Lung (tissue), 12 donors: ENCODE data around the gene SCGB3A1. TPM values are rescaled to one million over a fixed set of nuclear protein-coding genes. Genes with fewer than 3 reads are reported as not detected.

Experiments used
- ATAC-seq: fragments of 200-7000 bp; cut with Tn5 transposase; one replicate; pipeline ENCODE4 v1.9.1; 2020; ENCODE audit warnings: moderate number of reproducible peaks; ENCODE audit not compliant: insufficient read depth, low FRiP score
- DNase-seq, 3 donors: peaks; one replicate each; pipeline ENCODE4 v3.0.0-alpha.2; 2013 to 2017
- H3K27ac ChIP-seq, 2 donors: one replicate each; pipeline ENCODE4 v1.5.1; 2013; ENCODE audit warnings: mild to moderate bottlenecking in 2 of 2, moderate library complexity in 2 of 2, control low read depth in 1 of 2, inconsistent platforms in 1 of 2, low read depth in 1 of 2, low read length in 1 of 2
- H3K27me3 ChIP-seq, 3 donors: one replicate each; pipeline ENCODE4 v1.5.1; 2013; ENCODE audit warnings: low read length in 2 of 3; ENCODE audit not compliant: control insufficient read depth in 3 of 3, insufficient read depth in 3 of 3
- H3K36me3 ChIP-seq, 4 donors: one replicate each; pipeline ENCODE4 v1.5.1; 2013; ENCODE audit warnings: low read length in 4 of 4, mild to moderate bottlenecking in 1 of 4, moderate library complexity in 1 of 4; ENCODE audit not compliant: control insufficient read depth in 4 of 4, insufficient read depth in 4 of 4
- H3K4me1 ChIP-seq, 5 donors: one replicate each; pipeline ENCODE4 v1.5.1; 2013; ENCODE audit warnings: low read length in 5 of 5, mild to moderate bottlenecking in 2 of 5, moderate library complexity in 1 of 5; ENCODE audit not compliant: control insufficient read depth in 5 of 5, insufficient read depth in 5 of 5
- H3K4me3 ChIP-seq: one replicate; pipeline ENCODE4 v1.5.1; 2013; ENCODE audit warnings: mild to moderate bottlenecking, control low read depth, moderate library complexity
- H3K9ac ChIP-seq, 2 donors: one replicate each; pipeline ENCODE4 v1.5.1; 2013; ENCODE audit warnings: low read length in 2 of 2, control low read depth in 1 of 2; ENCODE audit not compliant: insufficient read depth in 1 of 2
- H3K9me3 ChIP-seq, 4 donors: one replicate each; pipeline ENCODE4 v1.5.1; 2013; ENCODE audit warnings: low read length in 3 of 4, mild to moderate bottlenecking in 1 of 4, moderate library complexity in 1 of 4; ENCODE audit not compliant: control insufficient read depth in 4 of 4, insufficient read depth in 3 of 4
- WGBS, 2 donors: extraction: QIAGEN DNeasy Blood & Tissue Kit; methylation state at CpG; one replicate each; pipeline ENCODE4 v1.1.7; 2013; 5-methylcytosine and 5-hydroxymethylcytosine counted together
- polyA plus RNA-seq, 2 donors: library from polyadenylated mRNA; stranded (reverse); fragments of 200-250 nt; gene quantifications; one replicate each; pipeline ENCODE4 v1.2.1, GENCODE V29; 2013
- total RNA-seq, 2 donors: library from RNA; depleted of rRNA in 1 of 2; stranded (reverse); fragments of >200 nt in 1 of 2; gene quantifications; one replicate each; pipeline ENCODE4 v1.2.1, GENCODE V29; 2014 to 2021
- TF ChIP-seq, protein P1 (sequence below): IDR thresholded peaks from 2 replicates; pipeline ENCODE4 v1.5.1; 2012; ENCODE audit warnings: mild to moderate bottlenecking; ENCODE audit errors: control extremely low read depth, extremely low read depth
- donor health status: control.
- donor health status: control.
- donor health status: Bipolar disorder and iron deficiency.
- donor health status: healthy.
- donor health status: DM: yes; HTN: yes; CAD: no.

Gene SCGB3A1
- total and polyA plus RNA-seq, 4 donors, result 119 to 3,799 (median 1,024) TPM

DNA sequence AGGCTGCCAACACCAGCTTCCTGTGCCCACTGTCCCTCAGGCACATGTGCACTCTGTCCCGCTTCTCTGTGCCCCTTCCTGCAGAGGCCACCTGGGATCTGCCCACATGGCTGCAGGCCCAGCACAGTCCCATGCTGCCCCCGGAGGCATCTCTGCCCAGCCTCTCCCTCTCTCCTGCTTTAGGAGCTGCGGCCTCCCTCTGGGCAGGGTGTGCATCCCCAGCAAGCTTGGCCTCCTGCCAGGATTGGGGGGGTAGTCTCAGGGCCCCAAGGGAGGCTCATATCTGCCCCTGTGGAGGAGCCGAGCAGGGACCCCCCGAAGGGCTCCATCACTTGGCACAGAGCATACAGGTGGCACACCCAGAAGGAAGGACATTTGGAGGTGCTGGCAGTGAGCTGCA lies 33.3 kb upstream of the SCGB3A1 start:
- 57 to 67% methylated on average over 5 of the region's 5 CpGs for WGBS, 2 donors

DNA sequence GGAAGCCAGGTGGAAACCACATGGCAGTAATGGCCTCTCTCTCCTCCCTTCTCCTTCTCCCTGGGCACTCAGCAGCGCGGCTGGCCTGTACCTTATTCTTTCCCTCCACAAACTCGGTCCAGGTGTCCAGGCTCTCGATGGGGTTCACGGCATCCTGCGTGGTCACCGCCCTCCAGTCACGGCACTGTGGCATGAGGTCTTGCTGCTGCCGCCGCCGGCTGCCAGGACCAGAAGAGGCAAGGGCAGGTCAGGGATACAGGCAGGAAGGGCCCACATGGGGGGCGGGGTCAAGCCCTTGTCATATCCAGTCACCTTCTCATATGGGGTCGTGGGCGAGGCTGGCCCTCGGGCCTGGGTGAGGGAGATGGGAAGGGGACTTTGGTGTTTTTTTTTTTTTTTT lies 32.5 kb upstream of the SCGB3A1 start:
- Histone ChIP-seq H3K36me3 (peaks cover 0 to 13% (median 0%) of the 10 kb centered on the region in 4 donors), H3K9me3 (no peaks in the 10 kb centered on the region), H3K9ac (no peak overlapping the region), H3K27me3 (peaks cover 0 to 5% (median 0%) of the 10 kb centered on the region in 3 donors), H3K4me1 (peaks cover 0 to 20% (median 0%) of the 10 kb centered on the region in 5 donors), H3K27ac (peak overlapping the region in 1 of 2 donors; percentile 52), H3K4me3 (no peak overlapping the region)
- TF ChIP-seq, protein P1, sequence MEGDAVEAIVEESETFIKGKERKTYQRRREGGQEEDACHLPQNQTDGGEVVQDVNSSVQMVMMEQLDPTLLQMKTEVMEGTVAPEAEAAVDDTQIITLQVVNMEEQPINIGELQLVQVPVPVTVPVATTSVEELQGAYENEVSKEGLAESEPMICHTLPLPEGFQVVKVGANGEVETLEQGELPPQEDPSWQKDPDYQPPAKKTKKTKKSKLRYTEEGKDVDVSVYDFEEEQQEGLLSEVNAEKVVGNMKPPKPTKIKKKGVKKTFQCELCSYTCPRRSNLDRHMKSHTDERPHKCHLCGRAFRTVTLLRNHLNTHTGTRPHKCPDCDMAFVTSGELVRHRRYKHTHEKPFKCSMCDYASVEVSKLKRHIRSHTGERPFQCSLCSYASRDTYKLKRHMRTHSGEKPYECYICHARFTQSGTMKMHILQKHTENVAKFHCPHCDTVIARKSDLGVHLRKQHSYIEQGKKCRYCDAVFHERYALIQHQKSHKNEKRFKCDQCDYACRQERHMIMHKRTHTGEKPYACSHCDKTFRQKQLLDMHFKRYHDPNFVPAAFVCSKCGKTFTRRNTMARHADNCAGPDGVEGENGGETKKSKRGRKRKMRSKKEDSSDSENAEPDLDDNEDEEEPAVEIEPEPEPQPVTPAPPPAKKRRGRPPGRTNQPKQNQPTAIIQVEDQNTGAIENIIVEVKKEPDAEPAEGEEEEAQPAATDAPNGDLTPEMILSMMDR, result no peak
- DNase-seq, result no peak
- no peak for ATAC-seq
- WGBS, 2 donors, result 80 to 93% methylated on average over 15 of the region's 15 CpGs

More for the DNA sequence above, 33.3 kb upstream of the SCGB3A1 start:
- peaks cover 0 to 8% (median 0%) of the 10 kb centered on the region in 4 donors for H3K36me3 ChIP-seq
- H3K27me3 ChIP-seq, result peaks cover 0 to 5% (median 0%) of the 10 kb centered on the region in 3 donors
- no peak for ATAC-seq
- peaks cover 0 to 17% (median 0%) of the 10 kb centered on the region in 5 donors for H3K4me1 ChIP-seq
- no peak overlapping the region for H3K4me3 ChIP-seq
- TF ChIP-seq, protein P1, result no peak
- peak overlapping the region in 1 of 2 donors; percentile 6 for H3K27ac ChIP-seq
- peaks cover 0 to 2% (median 0%) of the 10 kb centered on the region in 4 donors for H3K9me3 ChIP-seq
- H3K9ac ChIP-seq, result no peak overlapping the region
- DNase-seq, result no peak

DNA sequence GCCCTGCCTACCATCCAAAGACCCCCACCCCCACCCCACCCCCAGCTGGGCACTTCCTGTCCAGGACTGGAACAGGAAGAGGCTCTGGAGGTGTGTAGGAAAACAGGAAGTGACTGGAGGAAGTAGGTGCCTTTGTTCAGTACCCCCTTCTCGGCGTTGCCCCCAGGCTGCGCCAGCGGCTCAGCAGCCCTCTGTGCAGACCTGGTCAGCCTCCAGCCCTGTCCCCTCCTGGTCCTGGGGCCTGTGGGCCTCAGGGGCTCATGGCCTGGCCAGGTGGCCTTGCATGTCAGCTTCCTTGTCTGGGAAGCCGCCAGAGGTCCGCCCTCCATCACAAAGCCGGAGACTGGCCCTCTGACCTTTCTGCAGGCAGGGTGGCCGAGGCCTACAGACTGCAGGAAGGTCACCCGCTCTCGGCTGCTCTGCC lies 32.1 kb upstream of the SCGB3A1 start:
- TF ChIP-seq, protein P1, result no peak
- H3K36me3 ChIP-seq, result peaks cover 0 to 13% (median 0%) of the 10 kb centered on the region in 4 donors
- ATAC-seq, result no peak
- H3K27ac ChIP-seq, result peak overlapping the region in 1 of 2 donors; percentile 52
- H3K27me3 ChIP-seq, result peaks cover 0 to 5% (median 0%) of the 10 kb centered on the region in 3 donors
- H3K4me3 ChIP-seq, result no peak overlapping the region
- peak in 2 of 3 donors; percentile 26 to 42 for DNase-seq
- no peak overlapping the region for H3K9ac ChIP-seq
- peaks cover 0 to 20% (median 0%) of the 10 kb centered on the region in 5 donors for H3K4me1 ChIP-seq
- whole genome bisulfite sequencing, 2 donors, result 65 to 66% methylated on average over 9 to 10 of the region's 10 CpGs
- no peaks in the 10 kb centered on the region for H3K9me3 ChIP-seq

DNA sequence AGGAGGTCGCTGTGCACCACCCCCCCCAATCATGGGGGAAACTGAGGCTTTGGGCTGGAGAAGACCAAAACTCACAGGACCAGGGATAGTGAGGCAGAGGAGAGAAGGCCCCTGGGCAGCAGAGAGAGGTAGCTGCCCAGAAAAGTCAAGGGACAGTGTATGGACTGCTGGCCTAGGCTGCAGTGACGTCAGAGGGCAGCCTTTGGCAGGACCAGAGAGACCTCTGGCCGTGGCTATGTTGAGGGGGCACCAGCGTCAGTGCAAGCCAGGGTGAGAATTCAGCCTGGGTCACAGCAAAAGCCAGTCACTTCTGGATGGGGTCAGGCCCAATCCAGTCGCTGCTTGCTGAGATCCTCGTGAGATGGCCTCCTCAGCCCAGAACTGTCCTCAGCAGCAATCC lies 31.6 kb upstream of the SCGB3A1 start:
- Histone ChIP-seq H3K4me3 (no peak overlapping the region), H3K4me1 (peaks cover 0 to 20% (median 0%) of the 10 kb centered on the region in 5 donors), H3K36me3 (peaks cover 0 to 12% (median 0%) of the 10 kb centered on the region in 4 donors), H3K9me3 (no peaks in the 10 kb centered on the region), H3K27ac (peak overlapping the region in 1 of 2 donors; percentile 15), H3K9ac (no peak overlapping the region), H3K27me3 (peaks cover 0 to 5% (median 0%) of the 10 kb centered on the region in 3 donors)
- DNase-seq (no peak), ATAC-seq (no peak)
- TF ChIP-seq, protein P1, result no peak
- WGBS, 2 donors, result 83 to 91% methylated on average over 6 of the region's 6 CpGs
